NCI-H82 treated with DMSO at 0.1 percent for 48 hours (cell line): ENCODE measurements around the gene AFF1.
A peak's percentile ranks its signal among the peaks of the same experiment; 100 is the strongest.
"Not testable (repeated sequence)": the region's sequence is repeated elsewhere in the genome, so short reads cannot be mapped to it uniquely, and the experiment has no call there.

ENCODE experiments used
- DNase-seq: peaks from one replicate; lab custom pipeline; 2025; ENCODE audit not compliant: unreplicated experiment; lab: John Stamatoyannopoulos, UW

Gene AFF1

GRCh38 chr4:86975927-86976326, 41.1 kb downstream of the AFF1 start:
- DNase-seq: no peak

DNA sequence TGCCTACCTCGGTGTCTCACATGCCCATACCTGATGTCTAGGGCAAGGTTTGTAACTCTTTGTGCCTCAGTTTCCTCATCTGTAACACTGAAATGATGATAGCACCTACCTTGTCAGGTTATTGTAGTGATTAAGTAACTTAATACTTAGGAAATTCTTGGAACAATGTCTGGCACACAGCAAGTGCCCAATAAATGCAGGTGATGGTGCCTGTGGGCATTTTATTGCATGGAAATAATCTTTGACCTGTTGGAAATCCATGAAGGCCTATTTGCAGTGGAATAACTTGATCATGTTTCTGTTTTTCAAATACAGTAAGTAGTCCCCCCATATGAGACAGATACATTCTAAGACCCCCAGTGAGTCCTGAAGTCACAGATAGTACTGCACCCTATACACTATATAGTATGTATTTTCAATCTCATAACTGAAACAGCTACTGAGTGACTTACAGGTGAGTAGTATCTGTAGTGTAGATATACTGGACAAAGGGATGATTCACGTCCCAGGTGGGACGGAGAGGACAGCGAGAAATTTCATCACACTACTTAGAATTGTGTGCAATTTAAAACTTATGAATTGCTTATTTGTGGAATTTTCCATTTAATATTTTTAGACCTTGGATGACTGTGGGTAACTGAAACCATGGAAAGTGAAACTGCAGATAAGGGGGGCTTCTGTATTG, 42.1 kb downstream of the AFF1 start:
- no peak for DNase-seq

DNA sequence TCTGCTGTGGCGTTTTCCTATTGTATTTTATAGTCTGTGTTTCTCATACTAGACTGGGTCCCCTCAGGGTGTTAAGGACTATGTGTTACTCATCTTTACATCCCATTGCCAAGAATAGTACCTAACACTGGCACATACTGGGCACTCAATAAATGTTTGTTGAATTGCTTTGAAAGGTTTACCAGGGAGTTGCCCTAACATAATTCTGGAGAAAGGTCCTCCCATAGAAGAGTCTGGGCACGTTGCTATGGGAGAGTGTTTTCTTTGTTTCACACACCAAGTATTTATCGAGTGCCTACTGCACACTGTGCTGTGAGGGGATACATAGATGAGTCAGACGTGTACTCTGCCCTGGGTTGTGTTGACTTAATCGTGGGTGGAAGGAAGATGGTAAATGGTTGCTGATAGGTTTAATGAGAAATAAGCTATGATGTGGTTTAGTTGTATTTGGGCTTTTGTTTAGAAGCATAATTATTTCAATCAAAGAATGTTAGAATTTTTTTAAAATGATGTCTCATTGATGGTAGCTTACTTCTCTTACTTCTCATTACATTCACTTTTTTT, 42.9 kb downstream of the AFF1 start:
- no peak for DNase-seq

GRCh38 chr4:86978709-86979108, 43.9 kb downstream of the AFF1 start:
- DNase-seq: no peak

DNA sequence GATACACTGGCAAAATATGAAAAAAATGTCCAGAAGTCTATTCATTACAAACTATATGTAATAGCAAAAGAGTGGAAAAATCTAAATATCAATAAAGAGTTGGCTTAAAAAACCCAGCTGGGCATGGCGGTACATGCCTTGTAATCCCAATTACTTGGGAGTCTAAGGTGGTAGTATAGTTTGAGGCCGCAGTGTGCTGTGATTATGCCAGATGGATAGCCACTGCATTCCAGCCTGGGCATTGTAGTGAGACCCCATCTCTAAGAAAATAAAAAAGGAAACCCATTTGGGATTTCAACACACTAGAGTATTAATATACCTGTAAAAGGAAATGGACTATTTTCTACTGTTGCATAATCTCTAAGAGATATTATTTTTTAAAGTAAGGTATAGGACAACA, 45.4 kb downstream of the AFF1 start:
- DNase-seq: no peak

DNA sequence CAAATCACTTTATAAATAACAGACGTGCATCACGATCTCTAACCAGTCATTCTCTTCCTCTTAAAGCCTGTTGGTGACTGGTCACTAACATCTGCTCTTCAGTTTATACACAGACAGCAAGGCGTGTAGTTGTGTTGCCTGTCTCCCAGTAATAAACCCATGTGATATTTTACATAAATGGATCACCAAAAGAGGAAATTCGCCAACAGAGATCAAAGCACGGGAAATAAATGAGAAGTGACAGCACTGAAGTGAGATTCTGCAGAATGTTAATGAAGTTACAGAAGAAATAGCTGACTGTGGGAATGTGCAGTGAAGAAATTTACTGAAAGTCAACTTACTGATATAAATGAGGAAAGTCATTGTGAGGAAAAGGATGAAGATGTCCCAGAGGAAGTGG, 47.0 kb downstream of the AFF1 start:
- DNase-seq: no peak

GRCh38 chr4:86985852-86986251, 51.0 kb downstream of the AFF1 start:
- DNase-seq: not testable (repeated sequence)

DNA sequence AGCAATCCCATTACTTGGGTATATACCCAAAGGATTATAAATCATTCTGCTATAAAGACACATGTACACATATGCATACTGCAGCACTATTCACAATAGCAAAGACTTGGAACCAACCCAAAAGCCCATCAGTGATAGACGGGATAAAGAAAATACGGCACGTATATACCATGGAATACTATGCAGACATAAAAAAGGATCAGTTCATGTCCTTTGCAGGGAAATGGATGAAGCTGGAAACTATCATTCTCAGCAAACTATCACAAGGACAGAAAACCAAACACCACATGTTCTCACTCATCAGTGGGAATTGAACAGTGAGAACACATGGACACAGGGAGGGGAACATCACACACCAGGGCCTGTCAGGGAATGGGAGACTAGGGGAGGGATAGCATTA, 54.8 kb downstream of the AFF1 start:
- DNase-seq: not testable (repeated sequence)

DNA sequence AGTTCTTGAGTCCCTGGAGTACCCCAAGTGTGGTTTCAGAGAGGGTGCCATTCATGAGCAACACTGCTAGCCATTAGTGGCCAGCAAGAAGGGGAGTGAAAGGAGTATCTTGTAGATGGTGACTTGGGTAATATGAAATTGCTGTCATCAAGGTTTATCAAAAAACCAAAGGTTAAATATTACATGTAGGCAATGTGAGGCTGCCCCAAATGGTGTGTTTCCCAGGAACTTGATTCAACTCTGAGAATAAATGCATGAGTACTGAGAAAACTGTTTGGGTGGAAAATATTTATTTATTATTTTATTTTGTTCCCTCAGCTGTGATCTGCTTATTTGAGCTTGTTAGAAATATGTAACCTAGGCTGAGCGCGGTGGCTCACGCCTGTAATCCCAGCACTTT, 55.7 kb downstream of the AFF1 start:
- no peak for DNase-seq

DNA sequence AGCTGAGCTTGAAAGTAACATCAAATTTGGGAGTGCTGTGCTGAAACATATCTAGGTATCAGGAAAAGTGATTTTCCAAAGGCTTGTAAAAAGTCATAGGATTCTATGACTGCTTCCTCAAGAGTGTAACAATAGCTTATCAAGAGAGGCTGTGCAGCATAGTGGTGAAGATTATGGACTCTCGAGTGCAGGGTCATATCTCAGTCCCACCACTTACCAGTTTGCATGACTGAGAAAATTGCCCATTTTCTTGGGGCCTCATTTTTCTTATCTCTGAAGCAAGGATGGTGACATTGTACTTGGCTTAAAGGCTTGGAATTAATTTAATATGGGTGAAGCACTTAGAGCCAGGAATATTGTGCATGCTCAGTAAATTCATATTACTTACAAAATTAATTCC, 57.2 kb downstream of the AFF1 start:
- DNase-seq: no peak

DNA sequence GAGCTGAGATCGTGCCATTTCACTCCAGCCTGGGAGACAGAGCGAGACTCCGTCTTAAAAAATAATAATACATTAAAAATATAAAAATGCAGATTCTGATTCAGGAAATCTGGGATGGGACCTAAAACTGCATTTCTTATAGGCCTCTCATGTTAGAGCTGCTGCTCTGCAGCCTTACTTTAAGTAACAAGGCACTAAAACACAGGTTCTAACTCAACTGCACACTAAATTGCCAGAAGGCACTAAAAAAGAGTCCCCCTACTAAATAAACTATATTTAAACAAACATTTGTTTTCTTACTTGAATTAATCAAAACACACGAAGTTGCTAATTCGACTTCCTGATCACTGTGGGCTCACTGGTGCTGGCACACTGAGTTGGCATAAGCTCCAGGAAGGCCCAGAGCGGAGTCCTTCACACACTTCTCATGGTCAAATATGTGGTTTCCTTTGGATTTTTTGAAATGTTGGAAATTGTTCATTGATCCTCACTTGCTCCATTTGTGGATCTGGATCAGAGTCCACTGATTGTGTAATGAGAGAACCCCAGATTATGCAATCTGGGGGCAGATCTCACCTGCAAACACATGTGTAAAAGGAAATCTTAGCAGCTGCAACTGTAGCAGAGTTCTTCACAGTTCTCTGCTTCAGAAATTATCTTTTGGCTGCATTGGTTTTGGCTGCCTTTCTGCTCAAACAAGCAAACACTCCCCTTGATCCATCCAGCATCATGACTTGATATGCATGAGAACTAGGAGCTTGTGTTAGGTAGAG, 59.3 kb downstream of the AFF1 start:
- no peak for DNase-seq

DNA sequence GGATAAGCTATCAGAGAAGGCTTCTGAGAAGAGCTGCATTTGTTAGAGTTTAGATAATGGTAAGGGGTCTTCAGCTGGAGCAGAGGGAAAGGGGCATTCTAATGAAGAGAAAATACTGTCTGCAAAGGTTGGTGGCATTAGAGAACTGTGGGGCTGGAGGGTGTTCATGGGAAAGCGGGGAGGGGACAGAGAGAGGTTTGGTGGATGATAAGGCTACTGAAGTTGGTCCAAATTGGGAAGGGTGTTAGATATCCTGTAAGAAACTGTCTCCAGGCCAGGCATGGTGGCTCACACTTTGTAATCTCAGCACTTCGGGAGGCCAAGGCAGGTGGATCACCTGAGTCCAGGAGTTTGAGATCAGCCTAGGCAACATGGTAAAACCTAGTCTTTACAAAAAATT, 59.9 kb downstream of the AFF1 start:
- DNase-seq: no peak

DNA sequence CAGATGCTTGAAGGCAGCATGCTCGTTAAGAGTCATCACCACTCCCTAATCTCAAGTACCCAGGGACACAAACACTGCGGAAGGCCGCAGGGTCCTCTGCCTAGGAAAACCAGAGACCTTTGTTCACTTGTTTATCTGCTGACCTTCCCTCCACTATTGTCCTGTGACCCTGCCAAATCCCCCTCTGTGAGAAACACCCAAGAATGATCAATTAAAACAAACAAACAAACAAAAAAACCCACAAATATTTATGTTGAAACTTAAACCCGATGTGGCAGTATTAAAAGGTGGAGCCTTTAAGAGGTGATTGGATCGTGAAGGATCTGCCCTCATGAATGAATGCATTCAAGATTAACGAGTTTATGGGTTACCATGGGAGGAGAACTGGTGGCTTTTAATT, 61.7 kb downstream of the AFF1 start:
- DNase-seq: not testable (repeated sequence)

- DNase-seq: no peak
These were observed 64.4 kb downstream of the AFF1 start for GRCh38 chr4:86999136-86999643.

GRCh38 chr4:87002682-87003043, 67.9 kb downstream of the AFF1 start:
- peak; percentile 31 for DNase-seq

- DNase-seq: no peak
These were observed 68.5 kb downstream of the AFF1 start for GRCh38 chr4:87003266-87003665.

- no peak for DNase-seq
These were observed 70.5 kb downstream of the AFF1 start for GRCh38 chr4:87005369-87005689.

- DNase-seq: peak; percentile 62
These were observed 71.0 kb downstream of the AFF1 start for GRCh38 chr4:87005690-87006425.

DNA sequence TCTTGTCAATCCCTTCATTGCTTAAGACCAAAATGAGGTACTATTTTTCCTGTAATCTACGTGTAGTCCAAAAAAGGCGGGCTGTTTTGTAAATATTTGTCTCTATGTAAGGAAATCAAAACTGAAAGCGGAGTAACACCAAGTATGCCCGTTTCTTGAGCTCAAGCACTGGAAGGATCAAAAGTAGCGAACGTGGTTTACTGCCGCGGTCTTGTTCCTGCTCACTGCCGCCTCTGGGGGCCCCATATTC, 71.5 kb downstream of the AFF1 start:
- no peak for DNase-seq

DNA sequence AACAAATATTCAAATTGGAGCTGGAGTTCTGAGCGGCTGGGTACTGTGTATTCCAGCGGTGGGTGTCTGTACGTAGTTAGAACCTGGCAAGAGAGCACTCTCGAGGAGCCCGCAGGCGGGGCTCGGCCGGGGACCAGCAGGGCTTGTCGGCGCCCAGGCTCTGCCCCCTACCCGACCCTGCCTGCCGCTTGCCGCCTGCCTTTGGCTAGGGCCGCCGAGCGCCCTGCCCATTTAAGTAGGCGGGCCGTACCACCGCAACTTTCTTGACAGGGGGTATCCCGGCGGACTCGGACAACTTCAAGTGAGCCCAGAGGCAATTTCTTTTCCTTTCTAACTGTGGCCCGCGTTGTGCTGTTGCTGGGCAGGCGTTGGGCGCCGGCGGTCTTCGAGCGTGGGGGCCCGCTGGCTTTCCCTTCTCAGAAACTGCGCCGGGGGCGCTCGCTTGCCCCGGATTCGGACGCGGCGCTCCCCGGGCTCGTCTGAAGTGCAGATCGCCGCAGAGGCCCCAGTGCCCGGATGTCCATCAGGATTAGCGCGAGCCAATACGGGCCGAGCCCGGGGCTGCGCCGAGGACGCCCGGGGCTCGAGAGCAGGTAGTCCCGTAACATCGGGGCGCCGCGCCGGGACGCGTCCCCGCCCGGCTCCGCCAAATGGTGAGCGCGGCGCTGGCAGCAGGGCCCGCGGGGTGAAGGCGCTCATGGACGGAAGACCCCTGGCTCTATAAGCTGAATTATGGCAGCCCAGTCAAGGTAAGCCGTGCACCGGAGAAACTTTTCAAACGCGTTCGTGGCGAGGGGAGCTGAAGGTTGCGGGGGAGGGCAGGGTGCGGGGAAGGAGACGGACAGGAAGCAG, 72.1 kb downstream of the AFF1 start:
- DNase-seq: peak; percentile 79
